Peyer's patch (tissue), 4 donors: ENCODE data around the gene BTBD16. TPM values are rescaled to one million over a fixed set of nuclear protein-coding genes. Genes with fewer than 3 reads are reported as not detected.
A peak's percentile ranks its signal among the peaks of the same experiment; 100 is the strongest.

Experiments used
- DNase-seq, 3 donors: peaks; one replicate each; pipeline ENCODE4 v3.0.0-alpha.2; 2017 to 2019
- H3K27ac ChIP-seq, 4 donors: fragments of 200-600 bp; sonication (generic); one replicate each; pipeline ENCODE4 v1.5.1; 2016 to 2019
- H3K27me3 ChIP-seq, 2 donors: fragments of 200-600 bp; sonication (generic); one replicate each; pipeline ENCODE4 v1.5.1; 2019
- H3K36me3 ChIP-seq, 3 donors: fragments of 200-600 bp; sonication (generic); one replicate each; pipeline ENCODE4 v1.5.1; 2016 to 2019
- H3K4me1 ChIP-seq, 4 donors: fragments of 200-600 bp; sonication (generic); one replicate each; pipeline ENCODE4 v1.5.1; 2016 to 2019
- H3K4me3 ChIP-seq, 4 donors: fragments of 200-600 bp; sonication (generic); 1 replicate in 3 of 4; 2 replicates in 1 of 4; pipeline ENCODE4 v1.5.1; 2016 to 2019; ENCODE audit warnings: mild to moderate bottlenecking in 1 of 4
- H3K9me3 ChIP-seq, 4 donors: fragments of 200-600 bp; sonication (generic); one replicate each; pipeline ENCODE4 v1.5.1; 2016 to 2019; ENCODE audit warnings: mild to moderate bottlenecking in 1 of 4
- CTCF ChIP-seq, 6 experiments: fragments of 450-650 bp in 4 of 6; fragments of 200-600 bp in 2 of 6; sonication (generic) in 1 of 6; IDR thresholded peaks; one replicate each; pipeline ENCODE4 v1.5.1; 2017 to 2019; ENCODE audit warnings: antibody characterized with exemption in 6 of 6, mild to moderate bottlenecking in 3 of 6, moderate library complexity in 1 of 6
- POLR2A ChIP-seq, 2 donors: fragments of 450-650 bp; IDR thresholded peaks; one replicate each; pipeline ENCODE4 v1.5.1; 2017; ENCODE audit warnings: antibody characterized with exemption in 2 of 2, mild to moderate bottlenecking in 2 of 2, moderate library complexity in 2 of 2
- total RNA-seq, 4 donors: library from RNA; depleted of rRNA; stranded (reverse); fragments of >200 nt; gene quantifications; one replicate each; pipeline ENCODE4 v1.1.0, GENCODE V29; 2016

Gene BTBD16
- total RNA-seq, 4 donors from 2014 or later: not detected

- TF ChIP-seq POLR2A (IDR thresholded peaks at IDR 0.05): no peak
- TF ChIP-seq CTCF (IDR thresholded peaks at IDR 0.05): no peak
These were observed 72.2 kb downstream of the BTBD16 start for GRCh38 chr10:122343135-122343800.

GRCh38 chr10:122343936-122344335 lies 72.8 kb downstream of the BTBD16 start:
- H3K27ac ChIP-seq: no peak overlapping the region
- peaks cover 0 to 18% (median 0%) of the 10 kb centered on the region in 4 donors for H3K4me1 ChIP-seq
- H3K9me3 ChIP-seq: no peaks in the 10 kb centered on the region
- DNase-seq: peak in 1 of 3 donors; percentile 23
- TF ChIP-seq CTCF (IDR thresholded peaks at IDR 0.05) (no peak), POLR2A (IDR thresholded peaks at IDR 0.05) (no peak)
- H3K4me3 ChIP-seq: no peak overlapping the region
- no peaks in the 10 kb centered on the region for H3K27me3 ChIP-seq
- no peaks in the 10 kb centered on the region for H3K36me3 ChIP-seq

More at GRCh38 chr10:122343135-122343800, 72.2 kb downstream of the BTBD16 start:
- Histone ChIP-seq H3K27ac (no peak overlapping the region), H3K27me3 (no peaks in the 10 kb centered on the region), H3K4me3 (no peak overlapping the region), H3K4me1 (peaks cover 0 to 18% (median 0%) of the 10 kb centered on the region in 4 donors), H3K9me3 (no peaks in the 10 kb centered on the region), H3K36me3 (no peaks in the 10 kb centered on the region)
- DNase-seq: no peak

- Histone ChIP-seq H3K4me3 (no peak overlapping the region), H3K36me3 (no peaks in the 10 kb centered on the region), H3K27me3 (no peaks in the 10 kb centered on the region), H3K27ac (peak overlapping the region in 3 of 4 donors; percentile 26 to 84 (median 64)), H3K4me1 (peaks cover 0 to 21% (median 3%) of the 10 kb centered on the region in 4 donors), H3K9me3 (no peaks in the 10 kb centered on the region)
- TF ChIP-seq CTCF (IDR thresholded peaks at IDR 0.05): no peak
- peak in 1 of 2 donors; percentile 48 for TF ChIP-seq POLR2A (IDR thresholded peaks at IDR 0.05)
- DNase-seq: peak in 2 of 3 donors; percentile 76 to 79
These were observed 73.7 kb downstream of the BTBD16 start for GRCh38 chr10:122344741-122345258.

- Histone ChIP-seq H3K27ac (peak overlapping the region in 1 of 4 donors; percentile 83), H3K4me1 (peaks cover 0 to 21% (median 3%) of the 10 kb centered on the region in 4 donors), H3K36me3 (no peaks in the 10 kb centered on the region), H3K4me3 (no peak overlapping the region), H3K27me3 (no peaks in the 10 kb centered on the region), H3K9me3 (no peaks in the 10 kb centered on the region)
- TF ChIP-seq CTCF (IDR thresholded peaks at IDR 0.05): no peak
- TF ChIP-seq POLR2A (IDR thresholded peaks at IDR 0.05): no peak
- peak in 1 of 3 donors; percentile 27 for DNase-seq
These were observed 75.3 kb downstream of the BTBD16 start for GRCh38 chr10:122346326-122346950.

- H3K9me3 ChIP-seq: no peaks in the 10 kb centered on the region
- peak overlapping the region in 1 of 4 donors; percentile 83 for H3K27ac ChIP-seq
- peaks cover 0 to 21% (median 3%) of the 10 kb centered on the region in 4 donors for H3K4me1 ChIP-seq
- no peaks in the 10 kb centered on the region for H3K27me3 ChIP-seq
- H3K4me3 ChIP-seq: no peak overlapping the region
- H3K36me3 ChIP-seq: no peaks in the 10 kb centered on the region
- no peak for TF ChIP-seq POLR2A (IDR thresholded peaks at IDR 0.05)
- TF ChIP-seq CTCF (IDR thresholded peaks at IDR 0.05): no peak
- peak in 1 of 3 donors; percentile 73 for DNase-seq
These were observed 76.2 kb downstream of the BTBD16 start for GRCh38 chr10:122347170-122347841.
